LNCaP clone FGC (cell line): ENCODE results near the gene ECT2L.

Experiments used
- DNase-seq: peaks from one replicate; pipeline ENCODE4 v3.0.0-alpha.2; 2011; ENCODE audit warnings: low read depth
- H3K4me3 ChIP-seq: 2 replicates; pipeline ENCODE4 v1.5.1; 2011; ENCODE audit warnings: mild to moderate bottlenecking, low read depth, low read length, control low read depth
- TF ChIP-seq, protein P1 (sequence below): IDR thresholded peaks from 2 replicates; pipeline ENCODE4 v1.5.1; 2012; ENCODE audit warnings: mild to moderate bottlenecking; ENCODE audit not compliant: control insufficient read depth, insufficient read depth; ENCODE audit errors: extremely low read depth

The ECT2L gene

GRCh38 chr6:138830248-138830647 lies 34.4 kb downstream of the ECT2L start:
- H3K4me3 ChIP-seq, result no peak overlapping the region
- TF ChIP-seq, protein P1, sequence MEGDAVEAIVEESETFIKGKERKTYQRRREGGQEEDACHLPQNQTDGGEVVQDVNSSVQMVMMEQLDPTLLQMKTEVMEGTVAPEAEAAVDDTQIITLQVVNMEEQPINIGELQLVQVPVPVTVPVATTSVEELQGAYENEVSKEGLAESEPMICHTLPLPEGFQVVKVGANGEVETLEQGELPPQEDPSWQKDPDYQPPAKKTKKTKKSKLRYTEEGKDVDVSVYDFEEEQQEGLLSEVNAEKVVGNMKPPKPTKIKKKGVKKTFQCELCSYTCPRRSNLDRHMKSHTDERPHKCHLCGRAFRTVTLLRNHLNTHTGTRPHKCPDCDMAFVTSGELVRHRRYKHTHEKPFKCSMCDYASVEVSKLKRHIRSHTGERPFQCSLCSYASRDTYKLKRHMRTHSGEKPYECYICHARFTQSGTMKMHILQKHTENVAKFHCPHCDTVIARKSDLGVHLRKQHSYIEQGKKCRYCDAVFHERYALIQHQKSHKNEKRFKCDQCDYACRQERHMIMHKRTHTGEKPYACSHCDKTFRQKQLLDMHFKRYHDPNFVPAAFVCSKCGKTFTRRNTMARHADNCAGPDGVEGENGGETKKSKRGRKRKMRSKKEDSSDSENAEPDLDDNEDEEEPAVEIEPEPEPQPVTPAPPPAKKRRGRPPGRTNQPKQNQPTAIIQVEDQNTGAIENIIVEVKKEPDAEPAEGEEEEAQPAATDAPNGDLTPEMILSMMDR, result no peak
- DNase-seq, result no peak

GRCh38 chr6:138832182-138832581 lies 36.3 kb downstream of the ECT2L start:
- TF ChIP-seq, protein P1, result no peak
- no peak overlapping the region for H3K4me3 ChIP-seq
- no peak for DNase-seq

- TF ChIP-seq, protein P1, result no peak
- H3K4me3 ChIP-seq, result no peak overlapping the region
- DNase-seq, result no peak
These were observed 38.1 kb downstream of the ECT2L start for GRCh38 chr6:138833816-138834539.

DNA sequence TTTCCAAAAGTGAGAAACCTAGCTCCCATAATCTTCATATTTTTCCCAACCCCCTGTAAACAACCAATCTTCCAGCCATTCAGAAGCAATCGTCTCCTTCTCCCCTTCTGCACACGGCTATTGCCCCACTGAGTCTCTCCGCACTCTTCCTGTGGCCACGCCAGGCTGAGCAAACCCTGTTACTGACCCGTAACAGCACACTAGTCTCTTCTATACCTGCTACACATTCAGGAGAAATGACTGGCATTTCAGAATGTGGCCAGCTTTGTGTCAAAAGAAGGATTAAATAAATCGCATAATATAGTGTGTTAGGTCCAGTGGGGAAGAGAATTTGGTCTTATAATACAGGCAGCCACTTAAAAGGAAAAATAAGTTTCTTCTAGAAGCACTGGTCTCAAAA lies 41.4 kb downstream of the ECT2L start:
- H3K4me3 ChIP-seq, result no peak overlapping the region
- TF ChIP-seq, protein P1, result no peak
- DNase-seq, result no peak

DNA sequence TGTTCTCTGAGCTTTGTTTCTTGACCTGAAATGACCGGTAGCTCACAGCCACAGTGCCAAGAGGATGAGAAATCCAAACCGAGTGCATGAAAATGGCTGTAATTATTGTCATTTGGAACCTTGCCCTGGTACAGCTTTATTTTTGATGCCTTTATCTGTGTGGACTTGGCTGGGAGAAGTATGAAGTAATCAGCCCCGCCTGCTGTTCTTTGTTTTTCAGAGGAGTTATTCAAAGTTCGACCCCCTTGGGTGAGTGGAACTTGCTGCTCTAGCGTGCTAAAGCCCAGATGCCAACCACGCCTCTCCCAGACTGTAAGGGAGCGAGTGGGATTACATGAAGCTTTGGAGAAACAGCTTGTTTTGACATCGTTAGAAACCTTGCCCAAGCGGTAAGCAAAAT lies 48.3 kb downstream of the ECT2L start:
- H3K4me3 ChIP-seq, result no peak overlapping the region
- TF ChIP-seq, protein P1, result no peak
- DNase-seq, result no peak

- no peak for DNase-seq
- TF ChIP-seq, protein P1, result no peak
- H3K4me3 ChIP-seq, result no peak overlapping the region
These were observed 52.0 kb downstream of the ECT2L start for GRCh38 chr6:138847884-138848283.

GRCh38 chr6:138848461-138848860 lies 52.6 kb downstream of the ECT2L start:
- TF ChIP-seq, protein P1, result no peak
- no peak for DNase-seq
- H3K4me3 ChIP-seq, result no peak overlapping the region
